Astrocyte (in vitro differentiated cells and primary cell): Measurements from ENCODE around the gene TLE1.

Source experiments
- EZH2 ChIP-seq: IDR thresholded peaks from 2 replicates; pipeline ENCODE4 v1.6.1; 2012; ENCODE audit warnings: mild to moderate bottlenecking, low read length, inconsistent platforms; ENCODE audit not compliant: insufficient read depth
- TF ChIP-seq, protein P1 (sequence below): IDR thresholded peaks from 2 replicates; pipeline ENCODE4 v1.5.1; 2011; ENCODE audit warnings: low read depth, mild to moderate bottlenecking, inconsistent platforms, low read length, moderate library complexity; ENCODE audit not compliant: insufficient read depth

DNA sequence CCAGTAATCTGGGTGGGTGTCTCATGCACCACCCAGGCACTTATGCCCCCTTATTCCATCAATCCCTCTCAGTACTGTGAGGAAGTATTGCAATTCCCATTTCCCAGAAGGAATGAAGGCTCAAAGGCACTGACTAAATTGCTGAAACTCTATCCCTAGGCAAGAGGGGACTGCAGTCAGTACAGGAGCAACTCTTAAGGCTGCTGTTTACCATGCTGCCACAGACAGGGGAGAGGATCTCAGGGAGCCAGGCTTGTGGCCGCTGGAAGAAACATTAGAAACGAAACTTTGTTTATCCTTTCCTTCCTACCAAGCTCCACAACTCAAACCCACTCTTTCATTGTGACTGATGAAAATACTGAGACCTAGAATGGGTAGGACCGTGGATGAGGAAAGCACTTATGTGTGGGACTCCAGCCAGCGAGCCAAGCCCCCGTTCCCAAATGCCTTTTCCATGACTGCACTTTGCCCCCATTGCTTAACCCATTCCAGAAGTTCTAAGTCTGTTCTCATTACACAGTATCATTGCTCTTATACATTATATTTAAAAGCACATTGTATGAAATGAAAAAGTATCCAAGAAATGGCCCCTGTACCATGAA lies 54.3 kb downstream of the TLE1 start:
- TF ChIP-seq, protein P1, sequence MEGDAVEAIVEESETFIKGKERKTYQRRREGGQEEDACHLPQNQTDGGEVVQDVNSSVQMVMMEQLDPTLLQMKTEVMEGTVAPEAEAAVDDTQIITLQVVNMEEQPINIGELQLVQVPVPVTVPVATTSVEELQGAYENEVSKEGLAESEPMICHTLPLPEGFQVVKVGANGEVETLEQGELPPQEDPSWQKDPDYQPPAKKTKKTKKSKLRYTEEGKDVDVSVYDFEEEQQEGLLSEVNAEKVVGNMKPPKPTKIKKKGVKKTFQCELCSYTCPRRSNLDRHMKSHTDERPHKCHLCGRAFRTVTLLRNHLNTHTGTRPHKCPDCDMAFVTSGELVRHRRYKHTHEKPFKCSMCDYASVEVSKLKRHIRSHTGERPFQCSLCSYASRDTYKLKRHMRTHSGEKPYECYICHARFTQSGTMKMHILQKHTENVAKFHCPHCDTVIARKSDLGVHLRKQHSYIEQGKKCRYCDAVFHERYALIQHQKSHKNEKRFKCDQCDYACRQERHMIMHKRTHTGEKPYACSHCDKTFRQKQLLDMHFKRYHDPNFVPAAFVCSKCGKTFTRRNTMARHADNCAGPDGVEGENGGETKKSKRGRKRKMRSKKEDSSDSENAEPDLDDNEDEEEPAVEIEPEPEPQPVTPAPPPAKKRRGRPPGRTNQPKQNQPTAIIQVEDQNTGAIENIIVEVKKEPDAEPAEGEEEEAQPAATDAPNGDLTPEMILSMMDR, result no peak
- TF ChIP-seq EZH2, result no peak
